Measurements from ENCODE around the gene RBPJ. TPM values are rescaled to one million over a fixed set of nuclear protein-coding genes. Genes with fewer than 3 reads are reported as not detected.

Gene RBPJ
- total RNA-seq, 2 experiments from 2014 or later, result 64.1 to 72.3 TPM

DNA sequence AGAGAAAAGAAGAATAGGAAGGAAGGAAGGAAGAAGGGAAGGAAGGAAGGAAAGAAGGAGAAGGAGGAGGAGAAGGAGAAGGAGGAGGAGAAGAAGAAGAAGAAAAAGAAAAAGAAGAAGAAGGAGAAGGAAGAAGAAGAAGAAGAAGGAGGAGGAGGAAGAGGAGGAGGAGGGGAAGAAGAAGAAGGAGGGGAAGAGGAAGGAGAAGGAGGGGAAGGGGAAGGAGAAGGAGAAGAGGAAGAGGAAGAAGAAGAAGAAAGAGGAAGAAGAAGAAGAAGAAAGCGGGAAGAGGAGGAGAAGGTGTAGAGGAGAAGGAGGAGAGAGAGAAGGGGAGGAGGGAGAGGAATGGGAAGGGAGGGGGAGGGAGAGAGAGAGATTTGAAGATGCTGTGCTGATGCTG, 146.9 kb downstream of the RBPJ start:
- TF ChIP-seq, protein P1, sequence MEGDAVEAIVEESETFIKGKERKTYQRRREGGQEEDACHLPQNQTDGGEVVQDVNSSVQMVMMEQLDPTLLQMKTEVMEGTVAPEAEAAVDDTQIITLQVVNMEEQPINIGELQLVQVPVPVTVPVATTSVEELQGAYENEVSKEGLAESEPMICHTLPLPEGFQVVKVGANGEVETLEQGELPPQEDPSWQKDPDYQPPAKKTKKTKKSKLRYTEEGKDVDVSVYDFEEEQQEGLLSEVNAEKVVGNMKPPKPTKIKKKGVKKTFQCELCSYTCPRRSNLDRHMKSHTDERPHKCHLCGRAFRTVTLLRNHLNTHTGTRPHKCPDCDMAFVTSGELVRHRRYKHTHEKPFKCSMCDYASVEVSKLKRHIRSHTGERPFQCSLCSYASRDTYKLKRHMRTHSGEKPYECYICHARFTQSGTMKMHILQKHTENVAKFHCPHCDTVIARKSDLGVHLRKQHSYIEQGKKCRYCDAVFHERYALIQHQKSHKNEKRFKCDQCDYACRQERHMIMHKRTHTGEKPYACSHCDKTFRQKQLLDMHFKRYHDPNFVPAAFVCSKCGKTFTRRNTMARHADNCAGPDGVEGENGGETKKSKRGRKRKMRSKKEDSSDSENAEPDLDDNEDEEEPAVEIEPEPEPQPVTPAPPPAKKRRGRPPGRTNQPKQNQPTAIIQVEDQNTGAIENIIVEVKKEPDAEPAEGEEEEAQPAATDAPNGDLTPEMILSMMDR (IDR thresholded peaks at IDR 0.05), result no peak
- H3K27me3 Mint-ChIP-seq, result no peaks in the 10 kb centered on the region
- Histone ChIP-seq H3K4me3 (ENCODE audit: low read length) (no peak overlapping the region), H3K27ac (ENCODE audit: low read depth in 1 of 2, low read length in 2 of 2) (no peak overlapping the region), H3K27me3 (ENCODE audit: control insufficient read depth in 1 of 2, insufficient read depth in 2 of 2, low read length in 2 of 2) (peaks cover 0 to 4% of the 10 kb centered on the region in 2 experiments), H3K9me3 (ENCODE audit: control insufficient read depth in 1 of 2, insufficient read depth in 1 of 2, low read length in 2 of 2) (no peaks in the 10 kb centered on the region), H3K36me3 (ENCODE audit: insufficient read depth, low read length) (no peaks in the 10 kb centered on the region), H3K4me1 (ENCODE audit: insufficient read depth, low read length) (no peaks in the 10 kb centered on the region)
- ATAC-seq (ENCODE audit: poor library complexity) (no peak), DNase-seq (no peak)
- no peak overlapping the region for H3K27ac Mint-ChIP-seq
- no peaks in the 10 kb centered on the region for H3K9me3 Mint-ChIP-seq
- ChIA-PET POLR2A (no interaction called here), CTCF (no interaction called here)
- no peaks in the 10 kb centered on the region for H3K4me1 Mint-ChIP-seq (ENCODE audit: low read depth)
- H3K36me3 Mint-ChIP-seq (ENCODE audit: low read depth), result no peaks in the 10 kb centered on the region
- intact Hi-C loops (cut with DNase I, micrococcal nuclease), result no loop called here
- no peak overlapping the region for H3K4me3 Mint-ChIP-seq

DNA sequence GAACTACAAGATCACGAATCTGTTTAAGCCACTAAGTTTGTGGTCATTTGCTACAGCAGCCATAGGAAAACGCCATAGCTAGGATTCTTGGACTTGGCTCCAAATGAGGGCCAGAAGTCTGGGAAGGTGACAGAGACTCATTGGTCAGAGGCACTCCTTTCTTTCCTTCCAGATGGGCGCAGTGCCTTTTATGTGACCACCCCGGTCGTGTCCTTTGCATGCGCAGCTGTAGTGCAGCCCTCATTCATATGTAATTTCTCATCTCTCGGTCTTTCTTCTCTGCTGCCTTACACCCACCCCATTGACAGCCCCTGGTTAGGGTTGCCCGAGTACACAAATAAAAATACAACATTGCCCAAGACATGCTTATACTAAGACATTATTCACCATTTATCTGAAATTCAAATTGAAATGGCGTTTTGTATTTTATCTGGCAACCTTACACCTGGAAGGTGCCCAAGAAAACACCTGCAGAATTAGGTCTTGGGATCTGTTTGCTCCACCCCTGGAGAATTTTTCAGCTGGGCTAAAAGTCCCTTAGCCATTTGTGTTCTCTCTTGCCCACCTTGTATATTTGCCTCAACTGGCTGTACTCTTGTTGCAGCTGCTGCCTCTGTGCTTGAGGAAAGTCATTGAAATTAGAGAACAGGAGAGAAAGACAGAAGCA, 147.6 kb downstream of the RBPJ start:
- no peak overlapping the region for H3K27ac ChIP-seq (ENCODE audit: low read depth in 1 of 2, low read length in 2 of 2)
- intact Hi-C loops (cut with DNase I, micrococcal nuclease), result no loop called here
- TF ChIP-seq, protein P1 (IDR thresholded peaks at IDR 0.05), result no peak
- DNase-seq, result no peak
- H3K4me1 ChIP-seq (ENCODE audit: insufficient read depth, low read length), result no peaks in the 10 kb centered on the region
- Mint-ChIP-seq H3K9me3 (no peaks in the 10 kb centered on the region), H3K4me1 (ENCODE audit: low read depth) (no peaks in the 10 kb centered on the region), H3K4me3 (no peak overlapping the region), H3K27ac (no peak overlapping the region), H3K27me3 (no peaks in the 10 kb centered on the region), H3K36me3 (ENCODE audit: low read depth) (no peaks in the 10 kb centered on the region)
- no peak overlapping the region for H3K4me3 ChIP-seq (ENCODE audit: low read length)
- POLR2A ChIA-PET, result no interaction called here
- H3K9me3 ChIP-seq (ENCODE audit: control insufficient read depth in 1 of 2, insufficient read depth in 1 of 2, low read length in 2 of 2), result no peaks in the 10 kb centered on the region
- peaks cover 0 to 4% of the 10 kb centered on the region in 2 experiments for H3K27me3 ChIP-seq (ENCODE audit: control insufficient read depth in 1 of 2, insufficient read depth in 2 of 2, low read length in 2 of 2)
- ATAC-seq (ENCODE audit: poor library complexity), result no peak
- CTCF ChIA-PET, result no interaction called here
- H3K36me3 ChIP-seq (ENCODE audit: insufficient read depth, low read length), result no peaks in the 10 kb centered on the region

DNA sequence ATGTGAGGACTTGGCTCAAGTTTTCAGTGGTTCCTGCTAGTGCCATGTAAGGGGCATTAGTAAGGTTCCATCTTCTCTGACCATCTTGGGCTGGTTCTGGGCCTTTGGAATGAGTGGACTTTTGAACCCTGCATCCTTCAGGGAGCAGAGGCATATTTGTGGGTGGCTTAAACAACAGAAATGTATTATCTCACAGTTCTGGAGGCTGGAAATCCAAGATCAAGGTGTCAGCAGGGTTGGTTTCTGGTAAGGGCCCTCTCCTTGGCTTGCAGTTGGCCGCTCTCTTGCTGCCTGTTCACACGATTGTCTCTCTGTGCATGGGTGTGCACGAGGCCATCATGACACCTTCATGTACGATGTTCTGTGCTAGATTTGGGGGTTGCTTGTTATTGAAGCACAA, 148.2 kb downstream of the RBPJ start:
- DNase-seq (no peak), ATAC-seq (ENCODE audit: poor library complexity) (no peak)
- Mint-ChIP-seq H3K9me3 (no peaks in the 10 kb centered on the region), H3K36me3 (ENCODE audit: low read depth) (no peaks in the 10 kb centered on the region), H3K27ac (no peak overlapping the region), H3K4me1 (ENCODE audit: low read depth) (no peaks in the 10 kb centered on the region), H3K4me3 (no peak overlapping the region), H3K27me3 (no peaks in the 10 kb centered on the region)
- intact Hi-C loops (cut with DNase I, micrococcal nuclease), result no loop called here
- Histone ChIP-seq H3K4me1 (ENCODE audit: insufficient read depth, low read length) (no peaks in the 10 kb centered on the region), H3K27me3 (ENCODE audit: control insufficient read depth in 1 of 2, insufficient read depth in 2 of 2, low read length in 2 of 2) (peaks cover 0 to 4% of the 10 kb centered on the region in 2 experiments), H3K9me3 (ENCODE audit: control insufficient read depth in 1 of 2, insufficient read depth in 1 of 2, low read length in 2 of 2) (no peaks in the 10 kb centered on the region), H3K36me3 (ENCODE audit: insufficient read depth, low read length) (no peaks in the 10 kb centered on the region), H3K27ac (ENCODE audit: low read depth in 1 of 2, low read length in 2 of 2) (no peak overlapping the region), H3K4me3 (ENCODE audit: low read length) (no peak overlapping the region)
- ChIA-PET CTCF (no interaction called here), POLR2A (no interaction called here)
- TF ChIP-seq, protein P1 (IDR thresholded peaks at IDR 0.05), result no peak
